Measurements from ENCODE around the gene ZNF91.

DNA sequence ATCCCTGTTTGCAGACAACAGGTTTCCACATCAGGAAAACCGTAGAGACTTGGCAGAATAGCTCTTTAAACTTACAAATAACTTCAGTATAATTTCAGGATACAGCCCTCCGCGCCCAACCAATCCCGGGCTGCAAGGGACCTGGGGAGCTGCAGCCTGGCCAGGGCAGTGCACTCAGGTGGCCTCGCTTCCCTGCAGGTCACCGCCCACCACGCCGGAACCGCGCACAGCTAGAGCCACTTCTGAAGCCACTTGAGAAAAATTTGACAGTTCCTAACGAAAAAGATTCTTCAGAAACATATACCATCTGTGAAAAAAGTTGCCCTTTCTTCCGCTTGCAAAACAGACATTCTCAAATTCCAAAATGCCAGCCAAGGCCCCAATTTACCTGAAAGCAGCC, 11.1 kb downstream of the ZNF91 start:
- TF ChIP-seq, protein P1, sequence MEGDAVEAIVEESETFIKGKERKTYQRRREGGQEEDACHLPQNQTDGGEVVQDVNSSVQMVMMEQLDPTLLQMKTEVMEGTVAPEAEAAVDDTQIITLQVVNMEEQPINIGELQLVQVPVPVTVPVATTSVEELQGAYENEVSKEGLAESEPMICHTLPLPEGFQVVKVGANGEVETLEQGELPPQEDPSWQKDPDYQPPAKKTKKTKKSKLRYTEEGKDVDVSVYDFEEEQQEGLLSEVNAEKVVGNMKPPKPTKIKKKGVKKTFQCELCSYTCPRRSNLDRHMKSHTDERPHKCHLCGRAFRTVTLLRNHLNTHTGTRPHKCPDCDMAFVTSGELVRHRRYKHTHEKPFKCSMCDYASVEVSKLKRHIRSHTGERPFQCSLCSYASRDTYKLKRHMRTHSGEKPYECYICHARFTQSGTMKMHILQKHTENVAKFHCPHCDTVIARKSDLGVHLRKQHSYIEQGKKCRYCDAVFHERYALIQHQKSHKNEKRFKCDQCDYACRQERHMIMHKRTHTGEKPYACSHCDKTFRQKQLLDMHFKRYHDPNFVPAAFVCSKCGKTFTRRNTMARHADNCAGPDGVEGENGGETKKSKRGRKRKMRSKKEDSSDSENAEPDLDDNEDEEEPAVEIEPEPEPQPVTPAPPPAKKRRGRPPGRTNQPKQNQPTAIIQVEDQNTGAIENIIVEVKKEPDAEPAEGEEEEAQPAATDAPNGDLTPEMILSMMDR (IDR thresholded peaks at IDR 0.05) = no peak
- no peak for TF ChIP-seq POLR2A (IDR thresholded peaks at IDR 0.05)
